ENCODE results near the gene SLC38A1.
"Not testable (repeated sequence)": the region's sequence is repeated elsewhere in the genome, so short reads cannot be mapped to it uniquely, and the experiment has no call there.

Gene SLC38A1

GRCh38 chr12:46260124-46260912, 8.5 kb downstream of the SLC38A1 start:
- ATAC-seq (replicated peaks) (no peak), DNase-seq (no peak)
- peaks cover 39 to 40% of the 10 kb centered on the region in 2 donors for H3K4me1 Mint-ChIP-seq (ENCODE audit: low read depth in 2 of 2)
- H3K27me3 Mint-ChIP-seq, result no peaks in the 10 kb centered on the region
- no peak overlapping the region for H3K27ac Mint-ChIP-seq
- H3K36me3 Mint-ChIP-seq (ENCODE audit: insufficient read depth), result peaks cover 48% of the 10 kb centered on the region
- H3K4me3 Mint-ChIP-seq, result no peak overlapping the region
- H3K9me3 Mint-ChIP-seq, result no peaks in the 10 kb centered on the region

- Mint-ChIP-seq H3K4me1 (ENCODE audit: low read depth in 2 of 2) (peaks cover 40 to 45% of the 10 kb centered on the region in 2 donors), H3K36me3 (ENCODE audit: insufficient read depth) (peaks cover 52% of the 10 kb centered on the region), H3K9me3 (no peaks in the 10 kb centered on the region), H3K4me3 (no peak overlapping the region), H3K27me3 (no peaks in the 10 kb centered on the region), H3K27ac (no peak overlapping the region)
- DNase-seq (no peak), ATAC-seq (replicated peaks) (no peak)
Observed at GRCh38 chr12:46259713-46260112, 9.1 kb downstream of the SLC38A1 start.

- peaks cover 56% of the 10 kb centered on the region for H3K36me3 Mint-ChIP-seq (ENCODE audit: insufficient read depth)
- no peak for DNase-seq
- H3K4me3 Mint-ChIP-seq, result peak overlapping the region in 1 of 2 donors; percentile 37
- no peaks in the 10 kb centered on the region for H3K27me3 Mint-ChIP-seq
- ATAC-seq (replicated peaks), result no peak
- H3K4me1 Mint-ChIP-seq (ENCODE audit: low read depth in 2 of 2), result peaks cover 43 to 47% of the 10 kb centered on the region in 2 donors
- no peak overlapping the region for H3K27ac Mint-ChIP-seq
- H3K9me3 Mint-ChIP-seq, result no peaks in the 10 kb centered on the region
Observed at GRCh38 chr12:46259071-46259470, 9.8 kb downstream of the SLC38A1 start.

- H3K27ac Mint-ChIP-seq, result peak overlapping the region in 1 of 2 donors; percentile 85
Observed at GRCh38 chr12:46258129-46258528, 10.7 kb downstream of the SLC38A1 start.

GRCh38 chr12:46256942-46257341, 11.9 kb downstream of the SLC38A1 start:
- Mint-ChIP-seq H3K9me3 (no peaks in the 10 kb centered on the region), H3K4me3 (peak overlapping the region; percentile 43 to 56), H3K27me3 (no peaks in the 10 kb centered on the region), H3K27ac (peak overlapping the region; percentile 21 to 85), H3K36me3 (ENCODE audit: insufficient read depth) (peaks cover 61% of the 10 kb centered on the region), H3K4me1 (ENCODE audit: low read depth in 2 of 2) (peaks cover 36 to 48% of the 10 kb centered on the region in 2 donors)
- DNase-seq, result no peak
- no peak for ATAC-seq (replicated peaks)

More at GRCh38 chr12:46258129-46258528, 10.7 kb downstream of the SLC38A1 start:
- peaks cover 60% of the 10 kb centered on the region for H3K36me3 Mint-ChIP-seq (ENCODE audit: insufficient read depth)
- H3K4me1 Mint-ChIP-seq (ENCODE audit: low read depth in 2 of 2), result peaks cover 39 to 42% of the 10 kb centered on the region in 2 donors
- ATAC-seq (replicated peaks) (no peak), DNase-seq (no peak)
- peak overlapping the region in 1 of 2 donors; percentile 37 for H3K4me3 Mint-ChIP-seq
- no peaks in the 10 kb centered on the region for H3K27me3 Mint-ChIP-seq
- no peaks in the 10 kb centered on the region for H3K9me3 Mint-ChIP-seq

GRCh38 chr12:46253544-46254162, 15.2 kb downstream of the SLC38A1 start:
- Mint-ChIP-seq H3K4me3 (no peak overlapping the region), H3K9me3 (peaks cover 0 to 1% of the 10 kb centered on the region in 2 donors)

GRCh38 chr12:46251994-46252393, 16.8 kb downstream of the SLC38A1 start:
- ATAC-seq (replicated peaks); H3K4me3 Mint-ChIP-seq; H3K9me3 Mint-ChIP-seq; H3K27me3 Mint-ChIP-seq; DNase-seq: not testable (repeated sequence)
- Mint-ChIP-seq H3K27ac (peak overlapping the region in 1 of 2 donors; percentile 35), H3K36me3 (ENCODE audit: insufficient read depth) (peaks cover 80% of the 10 kb centered on the region), H3K4me1 (ENCODE audit: low read depth in 2 of 2) (peaks cover 63 to 75% of the 10 kb centered on the region in 2 donors)

More at GRCh38 chr12:46253544-46254162, 15.2 kb downstream of the SLC38A1 start:
- no peak for ATAC-seq (replicated peaks)
- H3K27me3 Mint-ChIP-seq, result no peaks in the 10 kb centered on the region
- H3K4me1 Mint-ChIP-seq (ENCODE audit: low read depth in 2 of 2), result peaks cover 52 to 71% of the 10 kb centered on the region in 2 donors
- no peak for DNase-seq
- H3K27ac Mint-ChIP-seq, result peak overlapping the region; percentile 23 to 35
- H3K36me3 Mint-ChIP-seq (ENCODE audit: insufficient read depth), result peaks cover 83% of the 10 kb centered on the region

GRCh38 chr12:46249960-46250359, 18.9 kb downstream of the SLC38A1 start:
- DNase-seq; ATAC-seq (replicated peaks); H3K27me3 Mint-ChIP-seq; H3K9me3 Mint-ChIP-seq: not testable (repeated sequence)
- H3K36me3 Mint-ChIP-seq (ENCODE audit: insufficient read depth), result peaks cover 79% of the 10 kb centered on the region
- H3K4me3 Mint-ChIP-seq, result peak overlapping the region; percentile 6 to 51
- peaks cover 65 to 73% of the 10 kb centered on the region in 2 donors for H3K4me1 Mint-ChIP-seq (ENCODE audit: low read depth in 2 of 2)
- peak overlapping the region; percentile 16 to 35 for H3K27ac Mint-ChIP-seq

GRCh38 chr12:46246021-46246700, 22.7 kb downstream of the SLC38A1 start:
- ATAC-seq (replicated peaks) (peak; percentile 61), DNase-seq (peak in 1 of 3 experiments; percentile 12)
- H3K36me3 Mint-ChIP-seq (ENCODE audit: insufficient read depth), result peaks cover 71% of the 10 kb centered on the region
- peaks cover 1 to 7% of the 10 kb centered on the region in 2 donors for H3K9me3 Mint-ChIP-seq
- peak overlapping the region; percentile 70 to 85 for H3K27ac Mint-ChIP-seq
- H3K27me3 Mint-ChIP-seq, result no peaks in the 10 kb centered on the region
- peak overlapping the region; percentile 69 to 72 for H3K4me3 Mint-ChIP-seq
- peaks cover 70 to 86% of the 10 kb centered on the region in 2 donors for H3K4me1 Mint-ChIP-seq (ENCODE audit: low read depth in 2 of 2)

GRCh38 chr12:46244997-46245396, 23.8 kb downstream of the SLC38A1 start:
- Mint-ChIP-seq H3K27ac (peak overlapping the region; percentile 70 to 85), H3K4me1 (ENCODE audit: low read depth in 2 of 2) (peaks cover 62 to 81% of the 10 kb centered on the region in 2 donors), H3K4me3 (peak overlapping the region in 1 of 2 donors; percentile 72), H3K9me3 (peaks cover 0 to 7% of the 10 kb centered on the region in 2 donors), H3K36me3 (ENCODE audit: insufficient read depth) (peaks cover 72% of the 10 kb centered on the region), H3K27me3 (no peaks in the 10 kb centered on the region)
- no peak for DNase-seq
- ATAC-seq (replicated peaks), result no peak

- no peak for DNase-seq
- Mint-ChIP-seq H3K27ac (peak overlapping the region; percentile 70 to 85), H3K4me1 (ENCODE audit: low read depth in 2 of 2) (peaks cover 59 to 76% of the 10 kb centered on the region in 2 donors), H3K9me3 (peaks cover 0 to 7% of the 10 kb centered on the region in 2 donors), H3K36me3 (ENCODE audit: insufficient read depth) (peaks cover 74% of the 10 kb centered on the region), H3K27me3 (no peaks in the 10 kb centered on the region), H3K4me3 (peak overlapping the region in 1 of 2 donors; percentile 72)
- peak; percentile 10 for ATAC-seq (replicated peaks)
Observed at GRCh38 chr12:46244273-46244915, 24.4 kb downstream of the SLC38A1 start.

GRCh38 chr12:46242569-46242968, 26.3 kb downstream of the SLC38A1 start:
- Mint-ChIP-seq H3K27me3 (no peaks in the 10 kb centered on the region), H3K4me3 (peak overlapping the region; percentile 22 to 34), H3K36me3 (ENCODE audit: insufficient read depth) (peaks cover 74% of the 10 kb centered on the region), H3K4me1 (ENCODE audit: low read depth in 2 of 2) (peaks cover 47 to 71% of the 10 kb centered on the region in 2 donors), H3K9me3 (peaks cover 0 to 7% of the 10 kb centered on the region in 2 donors), H3K27ac (peak overlapping the region; percentile 22 to 28)
- DNase-seq (no peak), ATAC-seq (replicated peaks) (no peak)

- H3K27ac Mint-ChIP-seq, result peak overlapping the region; percentile 45 to 60
- H3K4me1 Mint-ChIP-seq (ENCODE audit: low read depth in 2 of 2), result peaks cover 36 to 71% of the 10 kb centered on the region in 2 donors
- H3K4me3 Mint-ChIP-seq, result no peak overlapping the region
Observed at GRCh38 chr12:46240436-46240835, 28.4 kb downstream of the SLC38A1 start.

More at GRCh38 chr12:46240436-46240835, 28.4 kb downstream of the SLC38A1 start:
- Mint-ChIP-seq H3K27me3 (no peaks in the 10 kb centered on the region), H3K9me3 (no peaks in the 10 kb centered on the region), H3K36me3 (ENCODE audit: insufficient read depth) (peaks cover 78% of the 10 kb centered on the region)
- DNase-seq, result no peak
- no peak for ATAC-seq (replicated peaks)
